ENCODE results near the gene NPAS2. TPM values are rescaled to one million over a fixed set of nuclear protein-coding genes. Genes with fewer than 3 reads are reported as not detected.

Gene NPAS2
- total RNA-seq, 5 donors from 2014 or later (not counting 1 experiment from before 2014, with no cell fraction given), result 3.5 to 9.5 (median 4.4) TPM

DNA sequence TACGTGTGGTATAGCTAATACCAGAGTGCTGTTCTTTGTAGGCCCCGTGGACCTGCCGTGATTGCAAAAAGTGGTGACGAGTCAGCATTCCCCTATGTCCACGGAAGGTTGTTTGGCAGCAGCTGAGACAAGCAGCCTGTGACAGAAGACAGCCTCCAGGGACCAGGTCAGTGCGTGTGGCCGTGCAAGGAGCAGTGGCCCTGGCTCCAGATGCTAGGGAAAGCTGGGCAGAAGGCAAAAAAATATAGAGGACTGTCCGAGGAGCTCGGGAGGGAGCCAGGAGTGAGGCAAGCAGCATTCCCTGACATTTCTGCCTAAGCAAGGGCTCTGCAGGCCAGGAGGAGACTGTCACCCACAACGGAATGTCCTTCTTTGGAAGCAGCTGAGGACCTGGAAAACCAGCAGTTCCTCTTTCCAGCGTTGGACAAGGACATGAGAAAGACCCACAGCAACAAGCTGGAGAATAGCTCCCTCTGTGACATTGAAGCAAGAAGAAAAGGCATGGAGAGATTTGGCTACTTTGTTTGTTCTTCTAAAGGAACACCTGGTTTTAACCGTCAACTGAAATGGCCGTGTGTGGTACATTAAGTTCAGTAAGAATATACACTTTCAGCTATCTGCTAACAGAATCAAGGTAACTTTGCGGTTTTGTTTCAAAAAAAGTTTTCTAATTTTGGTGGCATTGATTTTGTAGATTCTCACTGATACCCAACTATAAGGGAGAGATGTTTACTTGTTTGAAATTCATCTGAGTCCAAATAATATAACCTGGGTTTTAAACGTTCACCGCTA lies 58.3 kb downstream of the NPAS2 start:
- ATAC-seq (replicated peaks in 1 of 4), result no peak
- Mint-ChIP-seq H3K4me3 (no peak overlapping the region), H3K27me3 (peaks cover 0 to 2% of the 10 kb centered on the region in 2 donors), H3K9me3 (no peaks in the 10 kb centered on the region), H3K4me1 (peaks cover 10 to 21% (median 18%) of the 10 kb centered on the region in 3 donors), H3K36me3 (no peaks in the 10 kb centered on the region), H3K27ac (no peak overlapping the region)
- peaks cover 13 to 19% of the 10 kb centered on the region in 2 experiments for H3K4me1 ChIP-seq (ENCODE audit: control insufficient read depth in 1 of 2, extremely low read depth in 1 of 2, insufficient read depth in 2 of 2, low read length in 2 of 2)
- ChIA-PET CTCF (no interaction called here), POLR2A (no interaction called here)
- H3K4me3 ChIP-seq (ENCODE audit: control insufficient read depth in 1 of 2, extremely low read depth in 1 of 2, low read length in 1 of 2), result no peak overlapping the region
- no peak overlapping the region for H3K27ac ChIP-seq (ENCODE audit: low read length)
- no peak for DNase-seq
- H3K9me3 ChIP-seq, result no peaks in the 10 kb centered on the region
- H3K36me3 ChIP-seq (ENCODE audit: control insufficient read depth in 2 of 2, extremely low read depth in 1 of 2, insufficient read depth in 1 of 2, low read length in 1 of 2), result no peaks in the 10 kb centered on the region
- H3K27me3 ChIP-seq (replicated peaks in 1 of 2; ENCODE audit: control insufficient read depth in 2 of 2, extremely low read depth in 1 of 2, insufficient read depth in 2 of 2, low read length in 1 of 2), result peaks cover 0 to 4% of the 10 kb centered on the region in 2 experiments
- 86% methylated on average over 8 of the region's 16 CpGs for WGBS (ENCODE audit: insufficient coverage)

DNA sequence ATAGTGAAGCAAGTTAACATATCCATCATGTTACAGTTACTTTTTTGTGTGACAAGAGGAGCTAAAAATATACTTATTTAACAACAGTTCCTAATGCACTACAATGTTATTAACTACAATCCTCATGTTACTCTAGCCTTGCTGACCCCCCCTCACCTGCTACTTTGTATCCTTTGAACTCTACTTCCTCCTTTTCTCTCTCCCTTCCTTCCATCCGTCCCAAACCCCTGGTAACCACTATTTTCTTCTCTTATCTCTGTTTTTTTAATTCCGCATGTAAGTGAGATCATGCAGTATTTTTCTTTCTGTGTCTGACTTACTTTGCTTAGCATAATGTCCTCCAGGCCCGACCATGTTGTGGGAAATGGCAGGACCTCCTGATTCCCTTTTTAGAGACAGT lies 59.4 kb downstream of the NPAS2 start:
- ATAC-seq (replicated peaks in 1 of 4) (no peak), DNase-seq (no peak)
- Mint-ChIP-seq H3K36me3 (no peaks in the 10 kb centered on the region), H3K27me3 (no peaks in the 10 kb centered on the region), H3K27ac (no peak overlapping the region), H3K9me3 (no peaks in the 10 kb centered on the region), H3K4me1 (peaks cover 10 to 21% (median 18%) of the 10 kb centered on the region in 3 donors), H3K4me3 (no peak overlapping the region)
- ChIA-PET CTCF (no interaction called here), POLR2A (no interaction called here)
- Histone ChIP-seq H3K4me3 (ENCODE audit: control insufficient read depth in 1 of 2, extremely low read depth in 1 of 2, low read length in 1 of 2) (no peak overlapping the region), H3K4me1 (ENCODE audit: control insufficient read depth in 1 of 2, extremely low read depth in 1 of 2, insufficient read depth in 2 of 2, low read length in 2 of 2) (peaks cover 15 to 19% of the 10 kb centered on the region in 2 experiments), H3K36me3 (ENCODE audit: control insufficient read depth in 2 of 2, extremely low read depth in 1 of 2, insufficient read depth in 1 of 2, low read length in 1 of 2) (no peaks in the 10 kb centered on the region), H3K27ac (ENCODE audit: low read length) (no peak overlapping the region), H3K27me3 (replicated peaks in 1 of 2; ENCODE audit: control insufficient read depth in 2 of 2, extremely low read depth in 1 of 2, insufficient read depth in 2 of 2, low read length in 1 of 2) (peaks cover 0 to 4% of the 10 kb centered on the region in 2 experiments), H3K9me3 (no peaks in the 10 kb centered on the region)
- 60% methylated on average over 2 of the region's 3 CpGs for WGBS (ENCODE audit: insufficient coverage)

DNA sequence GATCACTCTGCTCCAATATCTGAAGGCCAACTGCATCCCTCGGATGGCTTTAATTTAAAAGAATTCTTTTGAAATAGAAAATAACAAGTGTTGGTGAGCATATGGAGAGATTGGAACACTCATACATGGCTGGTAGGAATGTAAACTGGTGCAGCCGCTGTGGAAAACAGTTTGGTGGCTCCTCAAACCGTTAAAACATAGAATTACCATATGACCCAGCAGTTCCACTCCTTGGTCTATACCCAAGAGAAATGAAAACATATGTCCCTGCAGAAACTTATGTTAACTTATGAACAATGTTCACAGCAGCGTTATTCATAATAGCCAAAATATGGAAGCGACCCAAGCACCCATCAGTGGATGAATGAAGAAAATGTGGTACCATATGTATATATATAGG lies 60.1 kb downstream of the NPAS2 start:
- no peaks in the 10 kb centered on the region for H3K9me3 ChIP-seq
- POLR2A ChIA-PET, result no interaction called here
- peaks cover 0 to 4% of the 10 kb centered on the region in 2 experiments for H3K27me3 ChIP-seq (replicated peaks in 1 of 2; ENCODE audit: control insufficient read depth in 2 of 2, extremely low read depth in 1 of 2, insufficient read depth in 2 of 2, low read length in 1 of 2)
- Mint-ChIP-seq H3K27ac (no peak overlapping the region), H3K9me3 (no peaks in the 10 kb centered on the region), H3K36me3 (no peaks in the 10 kb centered on the region), H3K4me3 (no peak overlapping the region), H3K4me1 (peaks cover 10 to 21% (median 18%) of the 10 kb centered on the region in 3 donors), H3K27me3 (no peaks in the 10 kb centered on the region)
- WGBS (ENCODE audit: insufficient coverage), result no CpG with 5 or more reads among the region's 5 CpGs
- no peaks in the 10 kb centered on the region for H3K36me3 ChIP-seq (ENCODE audit: control insufficient read depth in 2 of 2, extremely low read depth in 1 of 2, insufficient read depth in 1 of 2, low read length in 1 of 2)
- H3K4me1 ChIP-seq (ENCODE audit: control insufficient read depth in 1 of 2, extremely low read depth in 1 of 2, insufficient read depth in 2 of 2, low read length in 2 of 2), result peaks cover 15 to 19% of the 10 kb centered on the region in 2 experiments
- no peak overlapping the region for H3K4me3 ChIP-seq (ENCODE audit: control insufficient read depth in 1 of 2, extremely low read depth in 1 of 2, low read length in 1 of 2)
- CTCF ChIA-PET, result no interaction called here
- no peak for ATAC-seq (replicated peaks in 1 of 4)
- H3K27ac ChIP-seq (ENCODE audit: low read length), result no peak overlapping the region
- no peak for DNase-seq

DNA sequence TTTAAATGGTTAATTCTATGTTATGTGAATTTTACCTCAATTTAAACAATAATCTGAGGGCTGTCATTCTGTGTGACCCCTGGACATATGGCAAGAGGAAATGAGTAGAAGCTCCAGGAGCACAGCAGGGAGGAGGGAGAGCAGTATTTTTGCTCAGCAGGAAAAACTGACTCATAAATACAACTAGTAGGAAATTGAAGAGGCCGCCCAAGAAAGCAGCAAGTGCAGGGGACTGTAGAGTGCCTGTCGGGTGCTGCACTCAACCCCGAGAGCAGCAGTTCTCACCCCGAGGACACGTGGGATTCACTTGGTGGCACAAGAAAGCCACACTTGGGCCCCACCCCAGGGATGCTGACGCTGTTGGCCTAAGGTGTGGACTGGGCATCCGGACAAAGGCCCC lies 60.8 kb downstream of the NPAS2 start:
- no peak for ATAC-seq (replicated peaks in 1 of 4)
- no peak overlapping the region for H3K4me3 Mint-ChIP-seq
- Histone ChIP-seq H3K9me3 (no peaks in the 10 kb centered on the region), H3K36me3 (ENCODE audit: control insufficient read depth in 2 of 2, extremely low read depth in 1 of 2, insufficient read depth in 1 of 2, low read length in 1 of 2) (no peaks in the 10 kb centered on the region), H3K27me3 (replicated peaks in 1 of 2; ENCODE audit: control insufficient read depth in 2 of 2, extremely low read depth in 1 of 2, insufficient read depth in 2 of 2, low read length in 1 of 2) (peaks cover 0 to 5% of the 10 kb centered on the region in 2 experiments), H3K4me3 (ENCODE audit: control insufficient read depth in 1 of 2, extremely low read depth in 1 of 2, low read length in 1 of 2) (no peak overlapping the region), H3K4me1 (ENCODE audit: control insufficient read depth in 1 of 2, extremely low read depth in 1 of 2, insufficient read depth in 2 of 2, low read length in 2 of 2) (peaks cover 12 to 15% of the 10 kb centered on the region in 2 experiments), H3K27ac (ENCODE audit: low read length) (no peak overlapping the region)
- H3K4me1 Mint-ChIP-seq, result peaks cover 7 to 18% (median 14%) of the 10 kb centered on the region in 3 donors
- ChIA-PET POLR2A (no interaction called here), CTCF (no interaction called here)
- no peak for DNase-seq
- WGBS (ENCODE audit: insufficient coverage), result 82% methylated on average over 7 of the region's 7 CpGs
- no peak overlapping the region for H3K27ac Mint-ChIP-seq
- H3K36me3 Mint-ChIP-seq, result no peaks in the 10 kb centered on the region
- H3K9me3 Mint-ChIP-seq, result no peaks in the 10 kb centered on the region
- H3K27me3 Mint-ChIP-seq, result no peaks in the 10 kb centered on the region

DNA sequence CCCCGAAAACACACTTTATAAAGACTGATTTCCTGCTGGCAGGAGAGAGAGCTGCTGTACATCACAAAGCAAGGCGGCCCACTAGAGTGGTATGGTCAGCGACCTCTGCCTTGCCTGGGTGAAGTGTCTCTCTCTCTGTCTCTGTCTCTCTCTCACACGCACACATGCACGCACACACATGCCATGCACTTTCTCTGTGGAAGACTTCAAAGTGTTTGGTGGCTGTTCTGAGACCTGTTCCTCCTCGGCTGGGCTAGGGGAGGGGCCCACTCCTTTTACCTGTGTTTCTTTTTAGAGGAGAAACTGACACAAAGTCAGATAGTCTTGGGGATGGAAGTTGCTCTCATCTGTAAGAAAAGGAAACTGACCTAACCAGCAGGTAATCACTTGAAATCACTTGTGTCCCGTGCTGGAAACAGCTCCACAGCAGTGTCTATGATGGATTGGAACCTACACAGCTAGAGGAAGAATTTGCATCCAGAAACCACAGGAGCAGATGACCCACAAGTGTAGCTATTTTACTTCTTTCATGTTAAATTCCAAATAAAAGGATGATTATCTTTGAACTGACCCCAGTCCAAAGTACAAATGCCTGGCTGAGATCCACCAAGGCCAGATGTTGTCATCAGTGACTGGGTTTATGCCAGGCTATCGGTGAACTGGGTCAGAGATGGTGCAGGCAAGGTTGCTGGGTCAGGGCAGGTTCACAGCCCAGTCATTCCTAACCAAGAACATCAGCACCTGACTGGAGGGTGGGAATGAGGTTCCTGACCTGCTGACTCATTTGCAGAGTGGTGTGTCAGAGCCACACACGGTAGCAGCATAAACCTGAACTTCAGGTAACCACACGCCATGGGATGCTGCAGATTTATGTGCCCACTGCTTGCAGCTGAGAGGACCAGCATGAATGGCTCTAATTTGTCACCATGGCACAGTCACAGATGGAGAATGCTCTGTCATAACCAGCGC lies 63.0 kb downstream of the NPAS2 start:
- H3K36me3 Mint-ChIP-seq, result no peaks in the 10 kb centered on the region
- Histone ChIP-seq H3K36me3 (ENCODE audit: control insufficient read depth in 2 of 2, extremely low read depth in 1 of 2, insufficient read depth in 1 of 2, low read length in 1 of 2) (no peaks in the 10 kb centered on the region), H3K4me1 (ENCODE audit: control insufficient read depth in 1 of 2, extremely low read depth in 1 of 2, insufficient read depth in 2 of 2, low read length in 2 of 2) (peaks cover 6 to 8% of the 10 kb centered on the region in 2 experiments), H3K4me3 (ENCODE audit: control insufficient read depth in 1 of 2, extremely low read depth in 1 of 2, low read length in 1 of 2) (no peak overlapping the region), H3K27ac (ENCODE audit: low read length) (no peak overlapping the region), H3K27me3 (replicated peaks in 1 of 2; ENCODE audit: control insufficient read depth in 2 of 2, extremely low read depth in 1 of 2, insufficient read depth in 2 of 2, low read length in 1 of 2) (peaks cover 0 to 5% of the 10 kb centered on the region in 2 experiments), H3K9me3 (no peaks in the 10 kb centered on the region)
- no peak for ATAC-seq (replicated peaks in 1 of 4)
- peaks cover 0 to 2% of the 10 kb centered on the region in 2 donors for H3K27me3 Mint-ChIP-seq
- no peak for DNase-seq
- no peak overlapping the region for H3K27ac Mint-ChIP-seq
- WGBS (ENCODE audit: insufficient coverage), result 64% methylated on average over 4 of the region's 11 CpGs
- no peaks in the 10 kb centered on the region for H3K9me3 Mint-ChIP-seq
- CTCF ChIA-PET, result no interaction called here
- POLR2A ChIA-PET, result no interaction called here
- H3K4me3 Mint-ChIP-seq, result no peak overlapping the region
- H3K4me1 Mint-ChIP-seq, result peaks cover 4 to 11% (median 9%) of the 10 kb centered on the region in 3 donors

DNA sequence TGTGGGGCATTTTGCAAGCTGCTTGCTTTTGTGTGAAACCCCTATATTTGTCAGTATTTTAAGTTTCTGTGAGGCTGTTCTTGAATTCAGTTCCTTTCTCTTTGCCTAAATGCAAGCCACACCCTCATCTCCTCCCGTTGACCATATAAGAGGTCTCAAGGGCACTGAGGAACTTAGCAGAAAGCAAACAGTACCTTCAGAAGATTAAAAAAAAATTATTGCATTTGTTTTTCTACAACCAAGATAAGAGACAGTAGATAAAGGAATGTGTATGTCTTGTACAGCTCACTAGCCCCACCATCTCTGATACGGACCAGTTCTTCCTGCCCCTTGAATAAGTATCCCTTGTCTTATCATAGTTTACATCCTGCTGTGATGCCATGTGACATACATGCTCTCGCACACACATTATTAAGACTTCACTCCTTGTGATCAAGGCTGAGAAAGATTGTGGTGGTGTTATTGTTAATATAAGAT lies 64.2 kb downstream of the NPAS2 start:
- peaks cover 3 to 8% of the 10 kb centered on the region in 2 experiments for H3K4me1 ChIP-seq (ENCODE audit: control insufficient read depth in 1 of 2, extremely low read depth in 1 of 2, insufficient read depth in 2 of 2, low read length in 2 of 2)
- Mint-ChIP-seq H3K4me1 (peaks cover 4 to 17% (median 9%) of the 10 kb centered on the region in 3 donors), H3K27ac (no peak overlapping the region), H3K9me3 (no peaks in the 10 kb centered on the region), H3K4me3 (no peak overlapping the region), H3K36me3 (no peaks in the 10 kb centered on the region), H3K27me3 (peaks cover 0 to 4% of the 10 kb centered on the region in 2 donors)
- H3K27ac ChIP-seq (ENCODE audit: low read length), result no peak overlapping the region
- H3K9me3 ChIP-seq, result no peaks in the 10 kb centered on the region
- ATAC-seq (replicated peaks in 1 of 4), result no peak
- H3K36me3 ChIP-seq (ENCODE audit: control insufficient read depth in 2 of 2, extremely low read depth in 1 of 2, insufficient read depth in 1 of 2, low read length in 1 of 2), result no peaks in the 10 kb centered on the region
- WGBS (ENCODE audit: insufficient coverage), result no CpG with 5 or more reads among the region's 3 CpGs
- no peak for DNase-seq
- POLR2A ChIA-PET, result no interaction called here
- CTCF ChIA-PET, result no interaction called here
- H3K27me3 ChIP-seq (replicated peaks in 1 of 2; ENCODE audit: control insufficient read depth in 2 of 2, extremely low read depth in 1 of 2, insufficient read depth in 2 of 2, low read length in 1 of 2), result peaks cover 0 to 5% of the 10 kb centered on the region in 2 experiments
- H3K4me3 ChIP-seq (ENCODE audit: control insufficient read depth in 1 of 2, extremely low read depth in 1 of 2, low read length in 1 of 2), result no peak overlapping the region

Data from T-cell (primary cell).